ENCODE data around the gene ITGAE.
"Not testable (repeated sequence)": the region's sequence is repeated elsewhere in the genome, so short reads cannot be mapped to it uniquely, and the experiment has no call there.

The ITGAE gene

DNA sequence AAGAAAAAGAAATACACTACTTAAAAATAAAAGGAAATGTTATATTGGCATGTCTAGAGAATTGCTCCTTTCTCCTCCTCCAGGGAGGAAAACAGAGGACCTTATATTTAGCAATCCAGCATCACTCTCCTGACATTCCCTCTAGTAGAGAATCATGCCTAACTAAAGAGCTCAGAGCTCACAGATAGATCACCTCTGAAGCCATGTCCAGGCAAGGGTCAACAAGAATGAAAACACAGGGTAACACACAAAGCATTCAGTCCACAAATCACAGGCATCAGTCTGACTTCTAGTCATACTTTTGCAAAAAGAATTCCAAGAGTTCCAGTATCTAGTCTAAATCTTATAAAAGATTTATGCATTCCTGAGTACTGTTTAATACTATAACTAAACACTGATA is 81.7 kb downstream of the ITGAE start:
- no peak overlapping the region for H3K27ac ChIP-seq (ENCODE audit: low read depth, low read length)
- H3K36me3 ChIP-seq (ENCODE audit: insufficient read depth, low read length), result peaks cover 51% of the 10 kb centered on the region
- H3K27me3 ChIP-seq (ENCODE audit: insufficient read depth, low read length), result no peaks in the 10 kb centered on the region
- no peak overlapping the region for H3K9ac ChIP-seq (ENCODE audit: low read depth, low read length)
- H3K4me3 ChIP-seq (ENCODE audit: low read length), result no peak overlapping the region
- H3K9me3 ChIP-seq (ENCODE audit: insufficient read depth, low read depth, low read length), result no peaks in the 10 kb centered on the region
- 0 out of 2 replicates have a peak, but pooled peaks cover 5% of the 10 kb centered on the region for H3K4me1 ChIP-seq (ENCODE audit: insufficient read depth, low read length)

DNA sequence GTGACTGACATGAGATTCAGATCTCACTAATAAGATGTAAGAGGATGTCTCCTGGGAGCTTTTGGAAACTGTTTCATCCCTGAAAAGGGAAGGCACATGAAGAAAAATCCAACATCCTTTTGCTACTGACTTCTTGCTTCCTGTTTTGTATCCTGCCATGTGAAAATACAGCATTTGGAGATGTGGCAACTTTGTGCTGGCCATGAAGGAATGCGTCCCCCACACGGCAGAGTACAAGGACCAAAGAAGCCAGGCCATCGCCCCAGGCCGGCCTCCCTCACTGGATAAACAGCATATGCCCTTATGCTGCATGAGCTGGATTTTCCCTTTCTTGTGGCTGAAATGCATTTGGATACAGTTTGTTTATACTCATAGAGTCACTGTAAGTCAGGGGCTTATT is 82.8 kb downstream of the ITGAE start:
- no peak overlapping the region for H3K27ac ChIP-seq (ENCODE audit: low read depth, low read length)
- no peaks in the 10 kb centered on the region for H3K27me3 ChIP-seq (ENCODE audit: insufficient read depth, low read length)
- no peaks in the 10 kb centered on the region for H3K9me3 ChIP-seq (ENCODE audit: insufficient read depth, low read depth, low read length)
- no peak overlapping the region for H3K9ac ChIP-seq (ENCODE audit: low read depth, low read length)
- peaks cover 51% of the 10 kb centered on the region for H3K36me3 ChIP-seq (ENCODE audit: insufficient read depth, low read length)
- no peak overlapping the region for H3K4me3 ChIP-seq (ENCODE audit: low read length)
- WGBS, result 96% methylated on average over 4 of the region's 4 CpGs
- H3K4me1 ChIP-seq (ENCODE audit: insufficient read depth, low read length), result 0 out of 2 replicates have a peak, but pooled peaks cover 5% of the 10 kb centered on the region

DNA sequence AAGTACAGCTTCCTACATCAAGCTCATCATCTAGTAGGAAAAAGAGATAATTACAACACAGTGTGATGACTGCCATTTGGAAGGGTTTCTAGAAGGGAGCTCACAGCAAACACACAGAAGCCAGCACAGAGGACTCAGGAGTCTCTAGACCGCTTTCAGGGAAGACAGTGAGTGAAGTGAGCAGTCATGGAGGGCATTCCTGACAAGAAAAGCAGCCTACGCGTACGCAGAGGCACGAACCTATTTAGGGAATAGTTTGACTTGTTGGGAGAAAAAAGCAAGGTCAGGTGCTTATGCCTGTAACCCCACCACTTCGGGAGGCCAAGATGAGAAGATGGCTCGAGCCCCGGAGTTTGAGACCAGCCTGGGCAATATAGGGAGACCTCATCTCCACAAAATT is 85.7 kb downstream of the ITGAE start:
- Histone ChIP-seq H3K9me3 (ENCODE audit: insufficient read depth, low read depth, low read length) (no peaks in the 10 kb centered on the region), H3K4me3 (ENCODE audit: low read length) (no peak overlapping the region), H3K36me3 (ENCODE audit: insufficient read depth, low read length) (peaks cover 57% of the 10 kb centered on the region), H3K27me3 (ENCODE audit: insufficient read depth, low read length) (no peaks in the 10 kb centered on the region), H3K4me1 (ENCODE audit: insufficient read depth, low read length) (peaks cover 3% of the 10 kb centered on the region; the same call in 1 of the 2 replicates), H3K27ac (ENCODE audit: low read depth, low read length) (no peak overlapping the region), H3K9ac (ENCODE audit: low read depth, low read length) (no peak overlapping the region)
- WGBS, result 87% methylated on average over 8 of the region's 8 CpGs

DNA sequence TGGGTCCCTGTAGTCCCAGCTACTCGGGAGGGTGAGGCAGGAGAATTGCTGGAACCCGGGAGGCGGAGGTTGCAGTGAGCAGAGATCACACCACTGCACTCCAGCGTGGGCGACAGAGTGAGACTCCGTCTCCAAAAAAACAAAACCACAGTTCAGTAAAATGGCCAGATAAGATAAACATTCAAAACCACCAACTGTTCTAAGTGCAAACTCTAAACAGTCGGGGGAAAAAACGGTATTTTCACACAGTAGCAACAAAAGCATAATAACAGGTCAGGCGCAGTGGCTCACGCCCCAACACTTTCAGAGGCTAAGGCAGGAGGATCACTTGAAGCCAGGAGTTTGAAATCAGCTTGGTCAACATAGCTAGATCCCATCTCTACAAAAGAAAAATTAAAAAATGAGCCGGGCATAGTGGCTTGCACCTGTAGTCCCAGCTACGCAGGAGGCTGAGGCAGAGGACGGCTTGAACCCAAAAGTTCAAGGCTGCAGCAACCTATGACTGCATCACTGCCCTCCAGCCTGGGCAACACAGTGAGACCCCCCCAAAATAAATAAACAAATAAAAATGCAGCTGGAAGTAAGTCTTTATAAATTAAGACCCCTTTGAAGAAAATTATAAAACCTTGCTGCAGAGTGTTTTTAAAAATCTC is 88.1 kb downstream of the ITGAE start:
- Histone ChIP-seq H3K27ac (ENCODE audit: low read depth, low read length) (no peak overlapping the region), H3K9ac (ENCODE audit: low read depth, low read length) (no peak overlapping the region)

DNA sequence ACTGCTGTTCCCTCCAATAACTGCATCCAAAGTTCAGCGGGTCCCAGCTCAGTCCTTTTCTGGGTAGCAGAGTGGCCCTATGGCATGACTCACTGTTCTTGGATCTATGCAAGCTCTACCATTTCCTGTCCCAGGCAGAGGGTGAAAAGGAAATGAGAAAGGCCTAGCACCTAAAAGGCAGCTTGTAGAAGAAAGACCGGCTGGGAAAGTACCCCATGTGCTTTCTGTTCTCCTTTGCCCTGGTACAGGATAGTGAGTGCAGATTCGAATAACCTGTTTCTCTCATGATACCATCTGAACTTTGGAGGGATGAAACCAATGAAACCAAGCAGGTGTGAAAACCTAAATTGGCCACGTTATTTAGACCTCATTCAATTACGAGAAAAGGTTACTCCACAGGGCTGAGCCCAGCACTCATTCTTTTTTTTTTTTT is 90.0 kb downstream of the ITGAE start:
- Histone ChIP-seq H3K4me1 (ENCODE audit: insufficient read depth, low read length) (peaks cover 3% of the 10 kb centered on the region; the same call in 1 of the 2 replicates), H3K9ac (ENCODE audit: low read depth, low read length) (no peak overlapping the region), H3K9me3 (ENCODE audit: insufficient read depth, low read depth, low read length) (no peaks in the 10 kb centered on the region), H3K36me3 (ENCODE audit: insufficient read depth, low read length) (peaks cover 21% of the 10 kb centered on the region), H3K27ac (ENCODE audit: low read depth, low read length) (no peak overlapping the region), H3K4me3 (ENCODE audit: low read length) (no peak overlapping the region), H3K27me3 (ENCODE audit: insufficient read depth, low read length) (no peaks in the 10 kb centered on the region)
- 74% methylated on average over 5 of the region's 5 CpGs for WGBS

More for the DNA sequence above, 88.1 kb downstream of the ITGAE start:
- Histone ChIP-seq H3K4me1 (ENCODE audit: insufficient read depth, low read length) (peaks cover 3% of the 10 kb centered on the region; the same call in 1 of the 2 replicates), H3K9me3 (ENCODE audit: insufficient read depth, low read depth, low read length) (no peaks in the 10 kb centered on the region), H3K36me3 (ENCODE audit: insufficient read depth, low read length) (peaks cover 39% of the 10 kb centered on the region), H3K27me3 (ENCODE audit: insufficient read depth, low read length) (no peaks in the 10 kb centered on the region), H3K4me3 (ENCODE audit: low read length) (no peak overlapping the region)
- WGBS, result 87% methylated on average over 13 of the region's 13 CpGs

DNA sequence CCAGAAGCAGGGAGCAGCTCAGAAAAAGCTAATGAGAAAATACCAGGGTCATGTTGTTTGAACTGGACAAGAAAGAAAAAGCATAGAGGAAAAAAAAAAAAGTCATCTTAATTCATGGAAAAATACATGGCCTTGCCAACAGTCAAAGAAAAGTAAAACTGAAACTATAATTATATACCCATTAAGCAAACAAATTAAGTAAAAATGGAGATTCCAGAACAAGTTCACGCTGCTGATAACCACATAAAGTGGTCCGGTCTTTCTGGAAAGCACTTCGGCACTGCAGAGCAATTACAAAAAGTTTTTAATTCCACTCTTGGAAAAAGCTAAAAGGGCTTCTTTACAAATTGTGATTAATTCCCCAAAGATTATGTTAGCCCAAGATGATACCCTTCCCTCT is 92.6 kb downstream of the ITGAE start:
- Histone ChIP-seq H3K4me1 (ENCODE audit: insufficient read depth, low read length) (peaks cover 3% of the 10 kb centered on the region; the same call in 1 of the 2 replicates), H3K4me3 (ENCODE audit: low read length) (no peak overlapping the region), H3K27ac (ENCODE audit: low read depth, low read length) (no peak overlapping the region), H3K9ac (ENCODE audit: low read depth, low read length) (no peak overlapping the region), H3K9me3 (ENCODE audit: insufficient read depth, low read depth, low read length) (no peaks in the 10 kb centered on the region), H3K36me3 (ENCODE audit: insufficient read depth, low read length) (peaks cover 7% of the 10 kb centered on the region; the same call in 1 of the 2 replicates), H3K27me3 (ENCODE audit: insufficient read depth, low read length) (no peaks in the 10 kb centered on the region)
- 97% methylated on average over 3 of the region's 3 CpGs for WGBS

DNA sequence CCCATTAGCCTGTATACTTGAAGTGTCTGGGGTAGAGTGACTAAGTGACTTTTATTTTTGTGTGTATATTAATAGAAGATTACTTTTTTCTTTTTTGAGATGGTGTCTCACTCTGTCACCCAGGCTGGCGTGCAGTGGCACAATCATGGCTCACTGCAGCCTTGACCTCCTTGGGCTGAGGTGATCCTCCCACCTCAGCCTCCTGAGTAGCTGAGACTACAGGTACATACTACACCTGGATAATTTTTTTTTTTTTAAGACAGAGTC is 95.3 kb downstream of the ITGAE start:
- H3K27ac ChIP-seq (ENCODE audit: low read depth, low read length); H3K4me1 ChIP-seq (ENCODE audit: insufficient read depth, low read length); H3K36me3 ChIP-seq (ENCODE audit: insufficient read depth, low read length); H3K9me3 ChIP-seq (ENCODE audit: insufficient read depth, low read depth, low read length); H3K4me3 ChIP-seq (ENCODE audit: low read length); H3K9ac ChIP-seq (ENCODE audit: low read depth, low read length); H3K27me3 ChIP-seq (ENCODE audit: insufficient read depth, low read length): not testable (repeated sequence)
- 85% methylated on average over 1 of the region's 1 CpG for WGBS

DNA sequence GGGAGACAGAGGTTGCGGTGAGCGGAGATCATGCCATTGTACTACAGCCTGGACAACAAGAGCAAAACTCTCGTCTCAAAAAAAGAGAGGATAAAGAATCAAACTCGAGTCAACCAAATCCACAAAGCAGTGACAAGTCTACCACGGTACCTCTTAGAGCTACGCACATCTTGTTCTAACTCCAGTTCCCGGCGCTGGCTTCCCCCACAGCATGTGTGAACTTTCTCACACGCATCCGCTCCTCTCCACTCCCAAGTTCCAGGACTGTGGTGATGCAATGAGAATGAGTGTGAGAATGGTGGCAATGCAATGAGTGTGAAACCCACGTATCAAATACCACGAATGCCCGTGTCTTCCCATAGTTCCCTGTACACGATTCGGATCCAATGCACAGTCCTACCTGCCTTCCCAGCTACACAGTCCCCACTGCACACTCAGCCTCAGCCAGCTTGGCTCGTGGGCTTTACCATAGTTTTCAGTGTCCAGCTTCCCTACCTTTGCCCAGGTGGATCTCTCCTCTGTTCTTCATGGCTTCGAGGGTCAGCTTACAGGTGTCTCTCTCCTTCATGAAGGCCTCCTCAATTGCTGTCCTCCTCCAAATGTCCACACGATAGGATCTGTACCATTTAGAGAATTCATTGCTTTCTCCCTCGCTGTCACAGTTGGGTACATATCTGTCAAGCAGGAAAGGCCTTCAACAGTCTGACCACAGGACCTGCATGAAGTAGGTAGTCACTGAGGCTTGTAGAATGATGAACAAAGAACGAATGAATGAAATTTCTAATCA is 95.9 kb downstream of the ITGAE start:
- H3K36me3 ChIP-seq (ENCODE audit: insufficient read depth, low read length), result no peaks in the 10 kb centered on the region
- H3K27ac ChIP-seq (ENCODE audit: low read depth, low read length), result no peak overlapping the region
- no peaks in the 10 kb centered on the region for H3K27me3 ChIP-seq (ENCODE audit: insufficient read depth, low read length)
- 88% methylated on average over 19 of the region's 20 CpGs for WGBS
- no peaks in the 10 kb centered on the region for H3K9me3 ChIP-seq (ENCODE audit: insufficient read depth, low read depth, low read length)
- no peak overlapping the region for H3K9ac ChIP-seq (ENCODE audit: low read depth, low read length)
- H3K4me3 ChIP-seq (ENCODE audit: low read length), result no peak overlapping the region
- no peaks in the 10 kb centered on the region for H3K4me1 ChIP-seq (ENCODE audit: insufficient read depth, low read length)

DNA sequence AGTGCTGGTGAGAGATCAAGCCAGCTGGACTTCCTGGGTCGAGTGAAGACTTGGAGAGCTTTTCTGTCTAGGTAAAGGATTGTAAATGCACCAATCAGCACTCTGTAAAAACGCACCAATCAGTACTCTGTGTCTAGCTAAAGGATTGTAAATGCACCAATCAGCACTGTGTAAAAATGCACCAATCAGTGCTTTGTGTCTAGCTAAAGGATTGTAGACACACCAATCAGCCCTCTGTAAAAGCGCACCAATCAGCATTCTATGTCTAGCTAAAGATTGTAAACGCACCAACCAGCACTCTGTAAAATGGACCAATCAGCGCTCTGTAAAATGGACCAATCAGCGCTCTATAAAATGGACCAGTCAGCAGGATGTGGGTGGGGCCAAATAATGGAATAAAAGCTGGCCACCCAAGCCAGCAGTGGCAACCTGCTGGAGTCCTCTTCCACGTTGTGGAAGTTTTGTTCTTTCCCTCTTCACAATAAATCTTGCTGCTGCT is 98.9 kb downstream of the ITGAE start:
- H3K9ac ChIP-seq (ENCODE audit: low read depth, low read length); H3K4me1 ChIP-seq (ENCODE audit: insufficient read depth, low read length); H3K9me3 ChIP-seq (ENCODE audit: insufficient read depth, low read depth, low read length); H3K36me3 ChIP-seq (ENCODE audit: insufficient read depth, low read length); H3K27ac ChIP-seq (ENCODE audit: low read depth, low read length); H3K4me3 ChIP-seq (ENCODE audit: low read length): not testable (repeated sequence)
- H3K27me3 ChIP-seq (ENCODE audit: insufficient read depth, low read length), result peaks cover 16% of the 10 kb centered on the region
- 88% methylated on average over 7 of the region's 7 CpGs for WGBS

DNA sequence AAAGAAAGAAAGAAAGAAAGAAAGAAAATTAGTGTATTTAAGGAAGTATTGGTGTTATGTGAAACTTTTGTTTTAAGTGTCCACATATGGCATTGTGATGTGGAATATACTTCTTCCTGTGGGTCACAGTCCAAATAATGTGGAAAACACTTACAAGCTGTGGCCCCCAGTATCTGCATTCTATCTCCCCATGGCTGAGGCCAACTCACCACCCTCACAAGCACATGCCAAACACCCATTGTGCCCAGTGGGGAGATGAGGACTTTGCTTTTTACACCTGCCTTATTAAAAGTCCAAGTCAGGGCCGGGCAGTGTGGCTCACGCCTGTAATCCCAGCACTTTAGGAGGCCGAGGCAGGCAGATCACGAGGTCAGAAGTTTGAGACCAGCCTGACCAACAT is 101.0 kb downstream of the ITGAE start:
- H3K27me3 ChIP-seq (ENCODE audit: insufficient read depth, low read length), result peaks cover 36% of the 10 kb centered on the region
- H3K27ac ChIP-seq (ENCODE audit: low read depth, low read length), result no peak overlapping the region
- 0 out of 2 replicates have a peak, but pooled peaks cover 3% of the 10 kb centered on the region for H3K4me1 ChIP-seq (ENCODE audit: insufficient read depth, low read length)
- no peak overlapping the region for H3K9ac ChIP-seq (ENCODE audit: low read depth, low read length)
- peaks cover 5% of the 10 kb centered on the region; the same call in 1 of the 2 replicates for H3K9me3 ChIP-seq (ENCODE audit: insufficient read depth, low read depth, low read length)
- H3K36me3 ChIP-seq (ENCODE audit: insufficient read depth, low read length), result no peaks in the 10 kb centered on the region
- 91% methylated on average over 4 of the region's 4 CpGs for WGBS
- no peak overlapping the region for H3K4me3 ChIP-seq (ENCODE audit: low read length)

DNA sequence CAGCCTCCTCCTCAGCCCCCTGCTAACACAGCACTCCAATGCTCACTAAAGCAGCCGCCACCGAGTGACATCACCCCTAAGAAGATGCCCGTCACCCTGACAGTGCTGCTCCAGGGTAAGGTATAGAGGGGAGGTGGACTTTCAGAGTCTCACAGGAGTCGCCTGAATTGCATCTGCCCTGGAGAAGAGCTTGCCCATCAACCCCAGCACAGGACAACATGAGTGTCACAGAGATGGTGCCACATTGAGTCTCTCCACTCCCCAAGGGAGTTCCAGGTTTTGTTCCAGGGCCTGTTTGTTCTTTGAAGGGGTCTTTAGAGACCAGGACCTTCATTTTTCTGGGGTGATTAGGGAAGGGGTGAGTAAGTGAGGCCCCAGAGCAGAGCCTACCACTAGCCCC is 102.8 kb downstream of the ITGAE start:
- no peak overlapping the region for H3K4me3 ChIP-seq (ENCODE audit: low read length)
- peaks cover 5% of the 10 kb centered on the region; the same call in 1 of the 2 replicates for H3K9me3 ChIP-seq (ENCODE audit: insufficient read depth, low read depth, low read length)
- H3K36me3 ChIP-seq (ENCODE audit: insufficient read depth, low read length), result no peaks in the 10 kb centered on the region
- no peak overlapping the region for H3K9ac ChIP-seq (ENCODE audit: low read depth, low read length)
- whole genome bisulfite sequencing, result 81% methylated on average over 4 of the region's 4 CpGs
- no peak overlapping the region for H3K27ac ChIP-seq (ENCODE audit: low read depth, low read length)
- H3K27me3 ChIP-seq (ENCODE audit: insufficient read depth, low read length), result peaks cover 49% of the 10 kb centered on the region
- H3K4me1 ChIP-seq (ENCODE audit: insufficient read depth, low read length), result peaks cover 8% of the 10 kb centered on the region; the same call in 1 of the 2 replicates

All from HUES64 (cell line).